Transverse colon (tissue), 4 donors: ENCODE measurements around the gene MIX23. TPM values are rescaled to one million over a fixed set of nuclear protein-coding genes. Genes with fewer than 3 reads are reported as not detected.

Experiments
- DNase-seq: peaks from one replicate; pipeline ENCODE4 v3.0.0-alpha.2; 2019
- H3K27ac ChIP-seq, 4 donors: fragments of 200-600 bp; sonication (generic); 2 replicates each; pipeline ENCODE4 v1.5.1; 2016 to 2018; ENCODE audit warnings: inconsistent platforms in 4 of 4
- H3K27me3 ChIP-seq: fragments of 200-600 bp; sonication (generic); 2 replicates; pipeline ENCODE4 v1.5.1; 2017; ENCODE audit warnings: inconsistent platforms
- H3K36me3 ChIP-seq, 4 donors: fragments of 200-600 bp; sonication (generic); 2 replicates each; pipeline ENCODE4 v1.5.1; 2017 to 2019; ENCODE audit warnings: inconsistent platforms in 4 of 4
- H3K4me1 ChIP-seq, 4 donors: fragments of 200-600 bp; sonication (generic); 2 replicates each; pipeline ENCODE4 v1.5.1; 2017 to 2020; ENCODE audit warnings: inconsistent platforms in 4 of 4
- H3K4me3 ChIP-seq, 4 donors: fragments of 200-600 bp; sonication (generic); 1 replicate in 1 of 4; 2 replicates in 3 of 4; pipeline versions ENCODE4 v1.5.1 to v1.6.1; 2017 to 2019; ENCODE audit warnings: inconsistent platforms in 4 of 4
- H3K9me3 ChIP-seq, 2 donors: fragments of 200-600 bp; sonication (generic); 2 replicates each; pipeline ENCODE4 v1.5.1; 2017 to 2019; ENCODE audit warnings: inconsistent platforms in 2 of 2
- CTCF ChIP-seq, 5 experiments: fragments of 200-600 bp in 3 of 5; fragments of 450-650 bp in 2 of 5; sonication (generic) in 3 of 5; IDR thresholded peaks; 1 replicate in 2 of 5; 2 replicates in 3 of 5; pipeline ENCODE4 v1.5.1; 2016 to 2017; ENCODE audit warnings: antibody characterized with exemption in 5 of 5, inconsistent platforms in 3 of 5, mild to moderate bottlenecking in 2 of 5, moderate library complexity in 1 of 5
- EP300 ChIP-seq: sonication (generic); formaldehyde crosslinking; IDR thresholded peaks from one replicate; pipeline ENCODE4 v1.6.1; 2017; ENCODE audit warnings: antibody characterized with exemption, low read depth
- POLR2A ChIP-seq: fragments of 450-650 bp; IDR thresholded peaks from one replicate; pipeline ENCODE4 v1.6.1; 2016; ENCODE audit warnings: antibody characterized with exemption, mild to moderate bottlenecking, moderate library complexity
- POLR2AphosphoS5 ChIP-seq, 3 donors: sonication (generic); formaldehyde crosslinking; IDR thresholded peaks; one replicate each; pipeline ENCODE4 v1.6.1; 2016; ENCODE audit warnings: antibody characterized with exemption in 3 of 3
- WGBS, 2 donors: methylation state at CpG; one replicate each; pipeline ENCODE4 v1.1.5; 2018; ENCODE audit warnings: low coverage in 1 of 2; 5-methylcytosine and 5-hydroxymethylcytosine counted together
- in situ Hi-C, 4 donors: fragments of 200-750 bp; cut with MboI; loops; one replicate each; pipeline versions ENCODE4 v1.15.0 to v1.15.1; 2017; ENCODE audit warnings: low sequenced_read_pairs in 3 of 4, low pct_ligation_motif_present in 1 of 4, low pct_unique_long_range_greater_than_20kb in 1 of 4
- intact Hi-C: fragments of 100-400 bp; cut with DNase I; formaldehyde crosslinking; loops from one replicate; pipeline ENCODE4 v1.15.1; 2023; ENCODE audit warnings: low total_unique reads
- total RNA-seq, 4 donors: library from RNA; depleted of rRNA; stranded (reverse); fragments of >200 nt; gene quantifications; one replicate each; pipeline ENCODE4 v1.1.0, GENCODE V29; 2016

Gene MIX23
- total RNA-seq, 4 donors from 2014 or later = 4.5 to 28.7 (median 10.7) TPM

GRCh38 chr3:122355612-122356011, 27.4 kb downstream of the MIX23 start:
- in situ Hi-C loops (no loop called here), intact Hi-C loops (no loop called here)
- no peaks in the 10 kb centered on the region for H3K9me3 ChIP-seq
- H3K36me3 ChIP-seq = no peaks in the 10 kb centered on the region
- no peak overlapping the region for H3K4me3 ChIP-seq
- H3K27ac ChIP-seq = no peak overlapping the region
- WGBS, 2 donors = 53 to 61% methylated on average over 4 of the region's 4 CpGs
- TF ChIP-seq POLR2AphosphoS5 (IDR thresholded peaks at IDR 0.05) (no peak), EP300 (no peak), POLR2A (no peak), CTCF (IDR thresholded peaks at IDR 0.05) (no peak)
- peaks cover 0 to 23% (median 12%) of the 10 kb centered on the region in 4 donors for H3K4me1 ChIP-seq
- DNase-seq = no peak
- no peaks in the 10 kb centered on the region for H3K27me3 ChIP-seq

- in situ Hi-C loops = no loop called here
- no peak for DNase-seq
- no peak overlapping the region for H3K4me3 ChIP-seq
- TF ChIP-seq POLR2AphosphoS5 (IDR thresholded peaks at IDR 0.05) (no peak), EP300 (no peak), POLR2A (no peak), CTCF (IDR thresholded peaks at IDR 0.05) (no peak)
- no peaks in the 10 kb centered on the region for H3K36me3 ChIP-seq
- peaks cover 0 to 28% (median 15%) of the 10 kb centered on the region in 4 donors for H3K4me1 ChIP-seq
- H3K9me3 ChIP-seq = no peaks in the 10 kb centered on the region
- intact Hi-C loops = no loop called here
- WGBS, 2 donors = 92% methylated on average over 1 of the region's 1 CpG; no CpG with 5 or more reads in 1 of the 2 donors
- no peaks in the 10 kb centered on the region for H3K27me3 ChIP-seq
- H3K27ac ChIP-seq = no peak overlapping the region
Measured at GRCh38 chr3:122353893-122354401, 29.1 kb downstream of the MIX23 start.

- Histone ChIP-seq H3K27ac (no peak overlapping the region), H3K4me3 (no peak overlapping the region), H3K36me3 (no peaks in the 10 kb centered on the region), H3K4me1 (peaks cover 0 to 28% (median 15%) of the 10 kb centered on the region in 4 donors), H3K27me3 (no peaks in the 10 kb centered on the region), H3K9me3 (no peaks in the 10 kb centered on the region)
- 70% methylated on average over 2 of the region's 2 CpGs; no CpG with 5 or more reads in 1 of the 2 donors for WGBS, 2 donors
- no peak for DNase-seq
- intact Hi-C loops = no loop called here
- in situ Hi-C loops = no loop called here
- TF ChIP-seq POLR2AphosphoS5 (IDR thresholded peaks at IDR 0.05) = no peak
- TF ChIP-seq POLR2A = no peak
Measured at GRCh38 chr3:122353215-122353614, 29.8 kb downstream of the MIX23 start.

GRCh38 chr3:122351612-122352011, 31.4 kb downstream of the MIX23 start:
- in situ Hi-C loops = no loop called here
- intact Hi-C loops = no loop called here

GRCh38 chr3:122350814-122351418, 32.1 kb downstream of the MIX23 start:
- H3K27ac ChIP-seq = peak overlapping the region; percentile 71 to 87 (median 78)
- H3K9me3 ChIP-seq = no peaks in the 10 kb centered on the region
- H3K4me3 ChIP-seq = no peak overlapping the region
- no peaks in the 10 kb centered on the region for H3K36me3 ChIP-seq
- DNase-seq = peak; percentile 46
- in situ Hi-C loops = no loop called here
- H3K4me1 ChIP-seq = peaks cover 0 to 23% (median 12%) of the 10 kb centered on the region in 4 donors
- H3K27me3 ChIP-seq = no peaks in the 10 kb centered on the region
- 51 to 58% methylated on average over 5 of the region's 5 CpGs for WGBS, 2 donors
- TF ChIP-seq EP300 (no peak), POLR2AphosphoS5 (IDR thresholded peaks at IDR 0.05) (peak in 1 of 3 donors; percentile 10)
- intact Hi-C loops = no loop called here

More at GRCh38 chr3:122351612-122352011, 31.4 kb downstream of the MIX23 start:
- H3K27me3 ChIP-seq = no peaks in the 10 kb centered on the region
- WGBS, 2 donors = 63 to 78% methylated on average over 2 to 4 of the region's 4 CpGs
- H3K36me3 ChIP-seq = no peaks in the 10 kb centered on the region
- H3K4me3 ChIP-seq = no peak overlapping the region
- TF ChIP-seq EP300 = no peak
- peak in 1 of 3 donors; percentile 9 for TF ChIP-seq POLR2AphosphoS5 (IDR thresholded peaks at IDR 0.05)
- H3K9me3 ChIP-seq = no peaks in the 10 kb centered on the region
- peaks cover 0 to 27% (median 13%) of the 10 kb centered on the region in 4 donors for H3K4me1 ChIP-seq
- H3K27ac ChIP-seq = peak overlapping the region; percentile 71 to 87 (median 78)
- DNase-seq = no peak
